H1 (cell line): ENCODE measurements around the gene SH3RF3. TPM values are rescaled to one million over a fixed set of nuclear protein-coding genes. Genes with fewer than 3 reads are reported as not detected.

ENCODE experiments used
- EZH2 ChIP-seq: fragments of 200-600 bp; sonication (generic); IDR thresholded peaks from 2 replicates; pipeline ENCODE4 v1.7.1; 2012; ENCODE audit warnings: low read depth, mild to moderate bottlenecking, moderate library complexity, low read length, inconsistent platforms; ENCODE audit not compliant: severe bottlenecking
- JUND ChIP-seq: IDR thresholded peaks from 2 replicates; pipeline ENCODE4 v1.6.1; 2011; ENCODE audit warnings: mild to moderate bottlenecking, improper control_type of control experiment, low read length
- RNF2 ChIP-seq: fragments of 200-900, 300-1000 bp; sonication (generic); IDR thresholded peaks from 2 replicates; pipeline ENCODE4 v1.7.1; 2016; ENCODE audit warnings: borderline replicate concordance, low read depth, mild to moderate bottlenecking, antibody characterized with exemption, low read length; ENCODE audit not compliant: poor library complexity, severe bottlenecking; ENCODE audit errors: missing control alignments
- SP1 ChIP-seq: IDR thresholded peaks from 2 replicates; pipeline ENCODE4 v1.6.1; 2011; ENCODE audit warnings: low read depth, low read length
- polyA plus RNA-seq, 7 experiments: library from polyadenylated mRNA; depleted of rRNA in 3 of 7; stranded (reverse) in 5 of 7; unstranded in 2 of 7; fragments of >200 nt in 5 of 7; fragments of 200-250 nt in 2 of 7; gene quantifications; 1 replicate in 5 of 7; 2 replicates in 1 of 7; 4 replicates in 1 of 7; pipeline versions ENCODE4 v1.2.1 to v1.2.3, GENCODE V29; 2011 to 2013; ENCODE audit warnings: missing spikeins in 2 of 7, mixed read lengths in 2 of 7
- total RNA-seq: library from RNA; stranded (reverse); fragmentation: NEBNext Ultra II Directional; extraction: Animal tissue kit (Norgen Biotek cat#: 25700); gene quantifications from 2 replicates; pipeline ENCODE4 v1.2.1, GENCODE V29; 2021

The SH3RF3 gene
- total and polyA plus RNA-seq, 2 of the 8 experiments (the other 6 are each of a cell fraction or from before 2014, with no cell fraction given), result 0.11 to 0.65 TPM

DNA sequence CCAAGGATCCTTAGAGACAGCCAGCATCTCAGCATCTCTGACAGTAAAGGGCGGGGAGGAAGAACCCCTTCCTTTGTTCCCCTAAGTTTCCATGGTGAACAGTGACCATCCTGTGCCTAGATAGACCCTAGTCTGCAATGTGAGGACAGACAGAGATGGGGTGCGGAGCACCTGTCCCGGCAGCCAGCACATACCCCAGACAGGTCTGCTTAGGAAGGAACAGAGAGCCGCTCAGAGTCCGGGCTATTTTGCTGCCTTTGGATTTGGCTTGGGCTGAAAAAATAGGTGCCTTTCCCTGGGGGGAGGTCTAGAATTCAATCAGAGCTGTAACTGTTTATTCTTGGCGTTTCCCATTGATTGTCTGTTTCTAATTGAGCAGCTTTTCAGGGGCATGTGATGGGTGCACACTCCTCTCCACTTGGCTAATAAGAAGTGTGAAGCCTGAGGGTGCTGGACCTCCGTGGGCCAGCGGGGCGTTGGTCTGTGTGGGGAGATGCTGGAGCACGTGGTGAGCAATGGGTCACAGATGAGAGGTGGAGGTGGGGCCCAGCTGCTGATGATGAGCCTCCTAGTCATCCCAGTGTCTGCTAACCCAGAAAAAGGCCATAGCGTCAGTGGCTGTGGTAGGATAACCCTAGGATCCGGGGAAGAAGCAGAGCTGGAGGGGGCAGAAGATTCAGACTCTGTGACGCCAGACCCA lies 247.9 kb downstream of the SH3RF3 start (continued):
- TF ChIP-seq EZH2 (no peak), SP1 (no peak), RNF2 (no peak), JUND (no peak)
